GM10266 (cell line): ENCODE results near the gene PPM1A.

Experiments used
- DNase-seq: peaks from one replicate; pipeline ENCODE4 v3.0.0; 2012; ENCODE audit errors: extremely low spot score
- TF ChIP-seq, protein P1 (sequence below): IDR thresholded peaks from 2 replicates; pipeline ENCODE4 v1.5.1; 2012; ENCODE audit warnings: mild to moderate bottlenecking, low read depth; ENCODE audit not compliant: control insufficient read depth, insufficient read depth; ENCODE audit errors: missing control alignments

Gene PPM1A

DNA sequence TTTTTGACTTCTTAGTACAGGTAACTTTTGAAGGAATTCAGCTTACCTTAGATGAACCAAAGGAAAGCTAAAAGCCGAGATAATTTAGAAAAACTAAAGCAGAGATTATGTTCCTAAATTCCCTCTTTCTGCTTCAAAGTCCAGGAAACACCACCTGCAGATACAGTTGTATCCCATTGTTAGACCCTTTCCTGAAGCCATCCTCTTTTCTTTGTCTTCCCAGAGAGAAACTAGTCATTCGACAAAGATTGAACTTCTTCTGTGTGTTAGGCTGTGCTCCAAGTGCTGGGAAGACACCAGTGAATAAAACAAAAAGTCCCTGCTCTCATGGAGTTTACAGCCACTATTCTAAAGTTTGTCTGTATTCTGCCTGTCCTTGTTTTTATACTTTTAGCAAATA lies 29.3 kb downstream of the PPM1A start:
- TF ChIP-seq, protein P1, sequence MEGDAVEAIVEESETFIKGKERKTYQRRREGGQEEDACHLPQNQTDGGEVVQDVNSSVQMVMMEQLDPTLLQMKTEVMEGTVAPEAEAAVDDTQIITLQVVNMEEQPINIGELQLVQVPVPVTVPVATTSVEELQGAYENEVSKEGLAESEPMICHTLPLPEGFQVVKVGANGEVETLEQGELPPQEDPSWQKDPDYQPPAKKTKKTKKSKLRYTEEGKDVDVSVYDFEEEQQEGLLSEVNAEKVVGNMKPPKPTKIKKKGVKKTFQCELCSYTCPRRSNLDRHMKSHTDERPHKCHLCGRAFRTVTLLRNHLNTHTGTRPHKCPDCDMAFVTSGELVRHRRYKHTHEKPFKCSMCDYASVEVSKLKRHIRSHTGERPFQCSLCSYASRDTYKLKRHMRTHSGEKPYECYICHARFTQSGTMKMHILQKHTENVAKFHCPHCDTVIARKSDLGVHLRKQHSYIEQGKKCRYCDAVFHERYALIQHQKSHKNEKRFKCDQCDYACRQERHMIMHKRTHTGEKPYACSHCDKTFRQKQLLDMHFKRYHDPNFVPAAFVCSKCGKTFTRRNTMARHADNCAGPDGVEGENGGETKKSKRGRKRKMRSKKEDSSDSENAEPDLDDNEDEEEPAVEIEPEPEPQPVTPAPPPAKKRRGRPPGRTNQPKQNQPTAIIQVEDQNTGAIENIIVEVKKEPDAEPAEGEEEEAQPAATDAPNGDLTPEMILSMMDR, result no peak
- no peak for DNase-seq

DNA sequence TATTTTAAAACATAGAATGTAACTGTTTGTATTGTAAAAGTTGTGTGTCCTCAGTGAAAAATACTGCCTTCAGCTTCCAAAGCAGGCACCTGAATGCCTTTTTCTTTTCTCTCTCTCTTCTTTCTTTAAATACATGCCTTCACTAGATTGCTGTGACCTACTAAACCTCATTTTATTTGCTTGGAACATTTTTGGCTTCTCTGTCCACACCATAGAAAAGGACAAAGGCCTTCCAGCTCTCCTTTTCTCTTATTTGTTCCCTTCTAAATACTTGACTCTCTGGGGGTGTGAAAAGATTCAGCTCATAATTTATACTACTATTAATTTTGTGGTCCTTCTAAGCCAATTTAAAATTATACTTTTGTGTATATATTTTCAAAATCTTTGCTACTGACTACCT lies 38.4 kb downstream of the PPM1A start:
- DNase-seq, result no peak
- TF ChIP-seq, protein P1, result no peak

DNA sequence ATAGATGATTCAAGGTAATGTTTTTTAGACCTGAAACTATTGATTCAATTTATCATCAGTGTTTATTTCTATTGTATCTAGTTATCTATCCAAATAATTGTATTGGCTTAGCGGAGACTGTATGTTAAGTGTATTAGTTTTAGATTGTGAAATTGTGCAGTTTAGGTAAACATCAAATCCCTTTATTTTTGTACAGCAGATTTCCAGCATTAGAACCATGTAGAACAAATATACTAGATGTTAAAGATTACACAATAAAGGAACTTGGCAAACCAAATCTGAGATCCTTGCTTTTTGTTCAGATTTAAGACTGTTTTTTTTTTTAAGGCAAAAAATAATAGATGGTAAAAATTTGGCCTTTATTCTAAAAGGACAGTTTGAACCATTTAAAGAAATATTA lies 39.3 kb downstream of the PPM1A start:
- TF ChIP-seq, protein P1, result no peak
- no peak for DNase-seq

DNA sequence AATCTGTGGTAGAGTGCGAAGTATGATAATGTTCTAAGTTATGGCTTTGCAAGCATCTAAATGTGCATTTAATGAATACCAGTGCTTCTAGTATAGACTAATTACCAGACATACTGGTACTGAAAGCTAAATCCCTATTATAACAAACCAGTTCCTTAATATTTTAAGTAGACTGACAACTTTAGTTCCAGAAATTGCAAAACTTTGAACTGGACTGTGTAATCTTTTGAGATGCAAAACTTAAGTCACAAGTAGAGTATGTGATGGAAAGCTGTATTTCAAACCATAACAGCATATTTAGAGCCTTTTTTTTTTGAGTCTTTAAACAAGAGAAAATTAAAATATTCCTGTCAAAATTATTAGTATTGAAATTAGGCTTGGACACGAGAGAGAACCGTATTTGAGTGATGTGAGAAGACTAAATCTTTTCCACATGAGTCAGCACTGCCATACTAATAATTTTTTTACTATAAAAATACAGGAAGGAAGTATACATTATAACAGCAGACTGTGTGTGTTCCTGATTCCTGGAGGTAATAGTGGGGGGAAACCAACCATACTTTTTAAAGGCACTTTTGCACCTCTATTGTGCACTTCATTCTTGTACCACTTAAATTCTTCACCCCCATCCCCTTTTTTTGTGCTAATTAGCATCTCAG lies 45.5 kb downstream of the PPM1A start:
- no peak for DNase-seq

DNA sequence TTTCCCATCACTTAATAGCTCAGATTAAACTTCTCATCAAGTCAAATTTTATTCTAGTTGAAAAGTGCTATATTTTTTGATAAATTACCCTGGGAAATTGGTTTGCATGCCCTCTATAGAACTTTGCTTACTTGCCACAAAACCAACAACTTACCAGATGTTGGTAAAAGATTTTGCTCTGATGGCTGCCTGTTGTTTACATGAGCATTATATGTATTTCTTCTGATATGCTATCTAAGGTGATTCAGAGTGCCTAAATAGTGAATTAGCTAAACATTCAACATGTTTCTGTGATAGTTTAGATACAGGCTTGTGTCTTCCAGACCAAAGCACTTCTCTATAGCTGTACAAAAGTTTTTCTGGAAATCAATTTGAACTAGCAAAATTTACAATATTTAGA lies 51.0 kb downstream of the PPM1A start:
- no peak for DNase-seq
- TF ChIP-seq, protein P1, result no peak

More for the DNA sequence above, 45.5 kb downstream of the PPM1A start:
- TF ChIP-seq, protein P1, result no peak

DNA sequence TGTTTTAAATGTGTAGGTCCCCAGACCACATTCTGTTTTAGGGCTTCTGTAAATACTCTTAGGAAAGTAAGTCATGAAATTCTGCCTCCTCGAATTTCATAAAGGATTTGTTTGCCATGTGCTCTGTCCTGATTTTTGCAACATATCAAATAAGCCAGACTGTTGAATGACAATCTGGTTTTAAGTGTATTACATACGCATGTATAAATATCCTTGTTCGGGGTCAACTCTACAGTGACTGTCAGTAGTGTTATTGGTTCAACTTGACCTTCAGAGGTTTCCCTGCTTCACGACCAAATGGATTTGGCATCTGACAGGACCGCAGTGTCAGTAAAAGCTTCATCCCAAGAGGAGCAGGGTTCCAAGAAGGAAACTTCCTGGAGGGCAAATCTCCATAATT lies 52.7 kb downstream of the PPM1A start:
- DNase-seq, result no peak
- TF ChIP-seq, protein P1, result no peak

DNA sequence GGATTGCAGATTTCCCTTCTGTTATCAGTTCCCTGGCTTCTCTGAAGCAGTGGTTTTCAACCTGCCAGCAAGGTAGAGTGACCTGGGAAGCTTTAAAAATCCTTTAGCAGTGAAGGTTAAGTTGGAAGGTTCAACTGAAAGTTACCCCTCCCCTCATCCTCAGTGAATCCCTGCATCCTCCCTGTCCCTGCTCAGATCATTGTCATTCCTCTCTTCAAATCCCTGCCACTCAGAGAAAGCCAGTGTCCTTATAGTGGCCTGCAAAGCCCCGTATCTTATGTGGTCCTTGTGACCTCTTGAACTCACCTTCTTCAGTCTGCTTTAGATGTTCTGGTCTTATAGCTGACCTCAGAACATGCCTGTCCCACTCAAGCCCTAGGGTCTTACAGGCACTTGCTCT lies 53.6 kb downstream of the PPM1A start:
- TF ChIP-seq, protein P1, result no peak
- no peak for DNase-seq
